ENCODE data around the gene ZNF138.

GRCh38 chr7:64867863-64868440 lies 73.7 kb downstream of the ZNF138 start:
- TF ChIP-seq CTCF (conservative IDR thresholded peaks at IDR 0.05; ENCODE audit: low read depth in 2 of 2) (no peak), POLR2AphosphoS5 (IDR thresholded peaks at IDR 0.05; ENCODE audit: low read depth) (no peak), CREB1 (CRISPR knock-in tag; IDR thresholded peaks at IDR 0.05; ENCODE audit: low read depth) (no peak), EZH2 (IDR thresholded peaks at IDR 0.05; ENCODE audit: low read depth, unreplicated experiment) (no peak), STAT1 (IDR thresholded peaks at IDR 0.05; ENCODE audit: unreplicated experiment) (no peak), NANOG (IDR thresholded peaks at IDR 0.05; ENCODE audit: borderline replicate concordance) (no peak)

All from GM23338 (cell line).